ENCODE measurements around the gene SGSM1.

The SGSM1 gene

DNA sequence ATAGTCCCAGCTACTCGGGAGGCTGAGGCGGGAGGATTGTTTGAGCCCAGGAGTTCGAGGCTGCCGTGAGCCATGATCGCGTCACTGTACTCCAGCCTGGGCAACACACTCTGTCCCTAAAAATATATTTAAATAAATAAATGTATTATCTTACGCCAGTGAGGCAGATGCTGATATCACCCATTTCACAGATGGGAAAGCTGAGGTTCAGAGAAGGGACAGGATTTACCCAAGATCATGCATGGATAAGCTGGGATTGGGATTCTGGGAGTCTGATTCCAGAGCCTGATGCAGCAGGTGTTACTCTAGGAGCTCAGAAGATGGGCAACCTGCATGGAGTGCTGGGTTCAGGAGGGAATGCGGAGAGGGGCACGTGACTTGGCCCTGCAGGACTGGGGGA lies 17.8 kb downstream of the SGSM1 start:
- DNase-seq (ENCODE audit: low spot score) (no peak), ATAC-seq (ENCODE audit: low read depth) (no peak)
- no peaks in the 10 kb centered on the region for H3K9me3 ChIP-seq (ENCODE audit: severe bottlenecking)
- H3K4me3 ChIP-seq (ENCODE audit: severe bottlenecking) = no peak overlapping the region
- no peaks in the 10 kb centered on the region for H3K36me3 ChIP-seq (ENCODE audit: low read depth)
- H3K27me3 ChIP-seq (ENCODE audit: insufficient read depth, poor library complexity, severe bottlenecking) = peaks cover 2% of the 10 kb centered on the region
- H3K27ac ChIP-seq (ENCODE audit: poor library complexity, severe bottlenecking) = no peak overlapping the region
- TF ChIP-seq, protein P1, sequence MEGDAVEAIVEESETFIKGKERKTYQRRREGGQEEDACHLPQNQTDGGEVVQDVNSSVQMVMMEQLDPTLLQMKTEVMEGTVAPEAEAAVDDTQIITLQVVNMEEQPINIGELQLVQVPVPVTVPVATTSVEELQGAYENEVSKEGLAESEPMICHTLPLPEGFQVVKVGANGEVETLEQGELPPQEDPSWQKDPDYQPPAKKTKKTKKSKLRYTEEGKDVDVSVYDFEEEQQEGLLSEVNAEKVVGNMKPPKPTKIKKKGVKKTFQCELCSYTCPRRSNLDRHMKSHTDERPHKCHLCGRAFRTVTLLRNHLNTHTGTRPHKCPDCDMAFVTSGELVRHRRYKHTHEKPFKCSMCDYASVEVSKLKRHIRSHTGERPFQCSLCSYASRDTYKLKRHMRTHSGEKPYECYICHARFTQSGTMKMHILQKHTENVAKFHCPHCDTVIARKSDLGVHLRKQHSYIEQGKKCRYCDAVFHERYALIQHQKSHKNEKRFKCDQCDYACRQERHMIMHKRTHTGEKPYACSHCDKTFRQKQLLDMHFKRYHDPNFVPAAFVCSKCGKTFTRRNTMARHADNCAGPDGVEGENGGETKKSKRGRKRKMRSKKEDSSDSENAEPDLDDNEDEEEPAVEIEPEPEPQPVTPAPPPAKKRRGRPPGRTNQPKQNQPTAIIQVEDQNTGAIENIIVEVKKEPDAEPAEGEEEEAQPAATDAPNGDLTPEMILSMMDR (IDR thresholded peaks at IDR 0.05; ENCODE audit: poor library complexity, severe bottlenecking) = no peak
- H3K4me1 ChIP-seq (ENCODE audit: insufficient read depth, poor library complexity, severe bottlenecking) = no peaks in the 10 kb centered on the region

DNA sequence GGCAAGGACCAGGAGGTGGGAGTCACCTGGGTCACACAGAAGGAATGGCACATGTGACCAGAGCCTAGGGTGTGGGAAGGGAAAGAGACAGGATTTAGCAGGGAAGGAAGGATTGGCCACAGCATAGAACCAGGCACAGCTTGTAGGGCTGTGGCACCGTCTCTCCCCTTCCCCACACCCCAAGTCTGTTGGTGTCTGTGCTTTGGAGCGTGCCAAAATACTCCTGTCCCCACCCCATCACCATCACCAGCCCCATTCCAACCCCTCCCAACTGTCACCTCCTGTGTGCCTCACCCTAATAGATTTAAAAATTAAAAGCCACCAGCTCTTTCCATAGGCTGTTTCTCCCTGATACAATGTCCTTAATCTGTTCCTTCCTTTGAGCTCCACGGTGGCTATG lies 18.2 kb downstream of the SGSM1 start:
- ATAC-seq (ENCODE audit: low read depth) (no peak), DNase-seq (ENCODE audit: low spot score) (no peak)
- H3K27ac ChIP-seq (ENCODE audit: poor library complexity, severe bottlenecking) = no peak overlapping the region
- peaks cover 2% of the 10 kb centered on the region for H3K27me3 ChIP-seq (ENCODE audit: insufficient read depth, poor library complexity, severe bottlenecking)
- H3K4me3 ChIP-seq (ENCODE audit: severe bottlenecking) = no peak overlapping the region
- TF ChIP-seq, protein P1 (IDR thresholded peaks at IDR 0.05; ENCODE audit: poor library complexity, severe bottlenecking) = no peak
- no peaks in the 10 kb centered on the region for H3K36me3 ChIP-seq (ENCODE audit: low read depth)
- H3K9me3 ChIP-seq (ENCODE audit: severe bottlenecking) = no peaks in the 10 kb centered on the region
- no peaks in the 10 kb centered on the region for H3K4me1 ChIP-seq (ENCODE audit: insufficient read depth, poor library complexity, severe bottlenecking)

DNA sequence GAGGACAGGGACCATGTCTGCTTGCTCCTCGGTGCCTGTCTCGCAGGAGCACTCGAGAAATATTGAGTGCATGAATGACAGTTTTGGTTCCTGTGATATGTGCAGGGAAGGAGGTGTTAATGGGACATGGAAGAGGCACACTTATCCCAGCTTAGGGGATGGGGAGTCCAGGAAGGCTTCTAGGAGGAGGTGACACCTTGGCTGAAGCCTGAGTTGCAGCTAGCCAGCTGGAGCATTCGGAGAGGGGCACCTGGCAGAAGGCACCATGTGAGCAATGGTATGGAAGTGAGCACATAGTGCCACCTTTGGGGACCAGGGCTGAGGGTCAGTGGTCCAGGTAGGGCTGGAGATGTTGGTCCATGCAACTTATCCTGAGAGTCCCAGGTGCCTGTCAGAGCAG lies 18.9 kb downstream of the SGSM1 start:
- DNase-seq (ENCODE audit: low spot score) = no peak
- Histone ChIP-seq H3K4me3 (ENCODE audit: severe bottlenecking) (no peak overlapping the region), H3K9me3 (ENCODE audit: severe bottlenecking) (no peaks in the 10 kb centered on the region), H3K36me3 (ENCODE audit: low read depth) (no peaks in the 10 kb centered on the region), H3K27me3 (ENCODE audit: insufficient read depth, poor library complexity, severe bottlenecking) (peaks cover 2% of the 10 kb centered on the region), H3K4me1 (ENCODE audit: insufficient read depth, poor library complexity, severe bottlenecking) (no peaks in the 10 kb centered on the region), H3K27ac (ENCODE audit: poor library complexity, severe bottlenecking) (no peak overlapping the region)
- ATAC-seq (ENCODE audit: low read depth) = no peak
- TF ChIP-seq, protein P1 (IDR thresholded peaks at IDR 0.05; ENCODE audit: poor library complexity, severe bottlenecking) = no peak

DNA sequence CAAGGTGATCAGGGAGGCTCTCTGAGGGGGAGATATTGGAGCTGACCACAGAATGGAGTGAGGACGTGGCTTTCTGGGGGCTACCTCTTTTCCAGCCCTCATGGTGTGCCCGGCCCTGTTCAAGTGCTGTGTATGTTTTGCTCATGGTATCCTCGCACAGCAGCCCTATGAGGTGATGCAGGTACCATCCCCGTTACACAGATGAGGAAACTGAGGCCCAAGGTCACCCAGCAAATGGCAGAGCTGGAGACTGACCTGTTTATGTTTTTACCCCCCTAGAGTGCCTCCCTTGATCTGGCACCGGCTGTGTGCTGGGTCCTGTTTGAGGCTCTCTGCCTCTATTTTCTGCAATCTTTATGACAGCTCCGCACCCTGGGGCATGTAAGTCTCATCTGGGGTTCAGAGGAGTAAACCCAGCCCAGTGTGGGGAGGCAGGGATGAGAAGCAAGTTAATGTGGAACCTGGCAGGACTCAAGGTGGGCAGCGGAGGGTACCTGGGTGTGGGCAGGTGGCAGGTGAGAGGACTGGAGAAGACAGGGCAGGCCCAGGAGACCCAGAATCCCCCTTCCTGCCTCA lies 20.8 kb downstream of the SGSM1 start:
- H3K9me3 ChIP-seq (ENCODE audit: severe bottlenecking) = no peaks in the 10 kb centered on the region
- TF ChIP-seq, protein P1 (IDR thresholded peaks at IDR 0.05; ENCODE audit: poor library complexity, severe bottlenecking) = no peak
- no peak for ATAC-seq (ENCODE audit: low read depth)

DNA sequence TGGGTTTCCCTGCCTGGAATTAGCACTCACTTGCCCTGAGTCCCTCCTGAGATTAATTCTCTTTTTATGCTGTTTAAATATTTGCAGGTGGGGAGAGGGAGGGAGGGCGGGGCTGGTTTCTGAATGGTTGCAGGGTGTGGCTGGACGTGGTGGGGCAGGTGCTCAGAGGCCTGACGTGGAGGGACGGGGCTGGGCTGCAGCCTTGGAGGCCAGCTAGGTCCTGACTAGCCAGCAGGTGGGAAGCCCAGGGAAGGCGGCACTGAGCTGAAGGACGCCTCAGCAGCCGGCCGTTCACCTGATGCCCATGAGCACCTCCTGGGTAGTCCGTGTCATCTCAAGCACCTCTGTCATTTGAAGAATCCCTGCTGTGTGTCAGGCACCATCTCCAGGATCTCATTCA lies 21.3 kb downstream of the SGSM1 start:
- H3K4me3 ChIP-seq (ENCODE audit: severe bottlenecking) = no peak overlapping the region
- H3K4me1 ChIP-seq (ENCODE audit: insufficient read depth, poor library complexity, severe bottlenecking) = no peaks in the 10 kb centered on the region
- no peaks in the 10 kb centered on the region for H3K36me3 ChIP-seq (ENCODE audit: low read depth)
- no peak for DNase-seq (ENCODE audit: low spot score)
- no peak for ATAC-seq (ENCODE audit: low read depth)
- peaks cover 2% of the 10 kb centered on the region for H3K27me3 ChIP-seq (ENCODE audit: insufficient read depth, poor library complexity, severe bottlenecking)
- no peaks in the 10 kb centered on the region for H3K9me3 ChIP-seq (ENCODE audit: severe bottlenecking)
- no peak overlapping the region for H3K27ac ChIP-seq (ENCODE audit: poor library complexity, severe bottlenecking)
- TF ChIP-seq, protein P1 (IDR thresholded peaks at IDR 0.05; ENCODE audit: poor library complexity, severe bottlenecking) = no peak

More for the DNA sequence above, 20.8 kb downstream of the SGSM1 start:
- no peak overlapping the region for H3K4me3 ChIP-seq (ENCODE audit: severe bottlenecking)
- H3K4me1 ChIP-seq (ENCODE audit: insufficient read depth, poor library complexity, severe bottlenecking) = no peaks in the 10 kb centered on the region
- peaks cover 2% of the 10 kb centered on the region for H3K27me3 ChIP-seq (ENCODE audit: insufficient read depth, poor library complexity, severe bottlenecking)
- no peak overlapping the region for H3K27ac ChIP-seq (ENCODE audit: poor library complexity, severe bottlenecking)
- DNase-seq (ENCODE audit: low spot score) = no peak
- H3K36me3 ChIP-seq (ENCODE audit: low read depth) = no peaks in the 10 kb centered on the region
